IPS DF 19.7 (cell line): ENCODE measurements around the gene BICC1.

Source experiments
- DNase-seq: peaks from one replicate; pipeline ENCODE4 v3.0.0-alpha.2; 2013; ENCODE audit warnings: low read depth, low spot score

BICC1 gene

GRCh38 chr10:58557714-58558113 is 45.0 kb downstream of the BICC1 start:
- no peak for DNase-seq

DNA sequence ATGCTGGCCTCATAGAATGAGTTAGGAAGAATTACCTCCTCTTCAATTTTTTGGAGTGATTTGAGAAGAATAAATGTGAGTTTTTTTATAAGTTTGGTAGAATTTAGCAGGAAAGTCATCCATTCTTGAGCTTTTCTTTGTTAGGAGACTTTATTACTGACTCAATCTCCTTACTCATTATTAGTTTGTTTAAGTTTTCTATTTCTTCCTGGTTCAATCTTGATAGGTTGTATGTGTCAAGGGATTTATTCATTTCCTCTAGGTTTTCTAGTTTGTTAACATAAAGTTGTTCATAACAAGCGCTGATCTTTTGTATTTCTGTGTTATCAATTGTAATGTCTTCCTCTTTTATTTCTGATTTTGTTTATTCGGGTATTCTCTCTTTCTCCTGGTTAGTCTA is 47.4 kb downstream of the BICC1 start:
- no peak for DNase-seq

DNA sequence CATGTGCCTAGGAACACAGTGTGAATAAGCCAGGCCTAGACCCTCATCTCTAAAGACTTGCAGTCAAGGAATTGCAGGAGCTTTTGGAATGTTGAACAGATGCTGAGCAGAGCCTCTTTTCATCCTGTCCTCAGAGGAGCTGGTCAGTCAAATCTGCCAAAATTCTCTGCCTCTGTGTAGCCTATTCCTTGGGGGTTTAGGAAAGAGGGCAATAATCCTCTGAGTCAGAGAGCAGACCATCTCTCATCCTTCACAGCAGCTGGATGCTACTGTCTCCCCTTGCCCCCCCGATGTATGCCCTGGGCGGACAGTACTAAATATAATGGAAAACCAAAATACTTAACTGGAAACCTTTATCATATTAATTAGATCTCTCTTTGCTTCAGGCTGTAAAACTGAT is 52.6 kb downstream of the BICC1 start:
- DNase-seq = no peak

- no peak for DNase-seq
Measured at GRCh38 chr10:58567652-58568051, 55.0 kb downstream of the BICC1 start.

DNA sequence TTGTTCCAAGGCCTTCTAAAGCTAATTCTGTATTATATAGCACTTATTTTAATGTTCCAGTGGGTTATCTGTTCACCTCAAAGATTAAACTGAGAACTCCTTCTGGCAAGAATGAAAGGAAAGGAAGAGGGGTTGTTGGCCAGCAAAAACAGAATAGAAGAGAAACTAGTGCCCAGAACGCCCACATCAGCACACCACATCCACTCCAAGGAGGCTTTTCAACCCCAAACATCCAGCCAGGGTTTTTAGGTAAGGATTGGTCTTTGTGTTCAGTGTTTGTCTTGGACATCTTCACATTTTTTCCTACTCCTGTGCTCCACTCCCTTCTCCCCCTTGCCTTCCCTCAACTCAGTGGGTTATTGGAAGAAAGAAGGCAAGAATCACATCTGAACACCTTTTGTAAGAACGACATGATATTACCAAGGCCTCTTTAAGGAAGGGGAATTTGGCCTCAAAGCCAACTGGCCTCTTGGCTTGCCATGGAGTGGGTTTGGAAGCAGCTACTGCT is 55.8 kb downstream of the BICC1 start:
- no peak for DNase-seq

GRCh38 chr10:58570307-58570723 is 57.6 kb downstream of the BICC1 start:
- DNase-seq = no peak

GRCh38 chr10:58570979-58571378 is 58.3 kb downstream of the BICC1 start:
- DNase-seq = no peak

DNA sequence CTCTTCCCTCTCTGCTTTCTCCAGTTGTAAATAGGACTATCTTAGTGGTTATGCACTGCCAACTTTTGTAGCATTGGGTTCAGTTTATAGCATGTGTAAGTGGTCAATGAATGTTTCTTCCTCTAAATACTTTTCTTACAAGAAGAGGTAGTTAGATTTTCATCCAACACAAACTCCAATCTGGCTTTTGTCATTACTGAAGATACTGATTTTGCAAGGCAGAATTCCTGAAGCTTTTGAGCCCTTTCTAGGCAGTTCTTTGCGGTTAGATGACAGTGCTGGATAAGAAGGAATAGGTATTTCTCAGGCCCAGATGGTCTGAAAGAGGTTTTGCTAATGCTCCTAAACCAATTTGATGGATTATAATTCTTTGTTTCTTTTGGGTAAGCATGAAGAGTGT is 60.5 kb downstream of the BICC1 start:
- DNase-seq = no peak

GRCh38 chr10:58574058-58574457 is 61.4 kb downstream of the BICC1 start:
- DNase-seq = no peak

DNA sequence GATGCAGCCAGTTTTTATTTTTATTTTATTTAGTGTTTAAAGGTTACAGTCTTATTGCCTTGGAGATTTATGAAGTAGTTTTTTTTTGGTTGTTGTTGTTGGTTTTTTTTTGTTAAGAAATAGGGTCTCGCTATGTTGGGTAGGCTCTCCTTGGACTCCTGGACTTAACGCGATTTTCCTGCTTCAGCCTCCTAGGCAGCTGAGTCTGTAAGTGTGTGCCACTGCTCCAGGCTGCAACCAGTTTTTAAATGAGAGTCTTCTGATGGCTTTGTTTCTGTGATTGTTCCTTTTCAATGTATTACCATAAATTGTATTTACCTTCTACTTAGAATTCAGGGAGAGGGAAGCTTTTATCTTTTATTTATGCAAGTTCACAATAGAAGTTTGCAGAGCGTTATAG is 62.8 kb downstream of the BICC1 start:
- no peak for DNase-seq

- no peak for DNase-seq
Measured at GRCh38 chr10:58576751-58577436, 64.2 kb downstream of the BICC1 start.

- DNase-seq = no peak
Measured at GRCh38 chr10:58577437-58577777, 64.7 kb downstream of the BICC1 start.

DNA sequence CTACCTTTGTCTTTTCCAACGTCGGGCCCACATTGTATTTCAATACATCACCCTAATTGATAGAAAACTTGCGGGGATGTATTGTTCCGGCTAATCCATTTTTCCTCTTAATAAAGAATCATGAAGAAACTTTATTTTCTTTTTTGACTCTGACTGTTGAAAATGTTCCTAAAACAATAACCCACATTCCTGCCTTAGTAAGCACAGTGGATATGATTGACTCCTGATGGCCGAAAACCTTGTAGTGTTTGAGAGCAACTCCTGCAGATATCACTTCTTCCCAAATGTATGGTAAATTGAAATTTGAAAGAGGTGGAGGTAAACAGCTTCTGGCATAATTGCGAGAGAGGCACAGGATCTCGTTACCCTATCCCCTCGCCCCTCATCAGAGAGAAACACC is 65.7 kb downstream of the BICC1 start:
- no peak for DNase-seq

DNA sequence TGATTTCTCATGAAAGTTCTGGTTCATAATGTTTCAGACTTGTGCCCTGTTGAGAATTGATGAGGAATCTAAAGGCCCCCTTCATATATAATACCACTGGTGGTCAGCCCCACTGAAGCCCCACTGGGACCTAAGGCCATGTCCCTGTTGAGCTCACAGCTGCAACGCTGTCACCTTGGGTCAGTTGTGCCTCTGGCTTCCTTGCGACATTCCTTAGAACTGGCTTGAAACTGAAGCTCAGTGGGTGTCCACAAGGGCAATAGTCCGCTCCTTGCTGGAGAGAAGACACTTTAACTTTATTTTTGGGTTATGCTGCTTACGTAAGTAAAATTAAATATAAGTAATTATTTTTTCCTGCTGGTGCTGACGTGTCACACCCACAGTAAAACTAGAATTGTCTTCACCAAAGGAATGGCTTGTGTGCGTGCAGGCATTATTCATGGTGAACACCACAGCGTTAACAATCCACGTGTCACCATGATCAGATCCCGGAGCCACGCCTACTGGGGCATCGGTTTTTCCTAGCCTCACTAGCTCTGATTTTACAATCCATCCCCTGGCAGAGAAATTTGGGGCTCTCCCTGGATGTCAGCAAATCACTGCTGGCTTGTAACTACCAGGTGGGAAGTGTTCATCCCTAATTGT is 66.5 kb downstream of the BICC1 start:
- no peak for DNase-seq

GRCh38 chr10:58582045-58582444 is 69.4 kb downstream of the BICC1 start:
- no peak for DNase-seq

GRCh38 chr10:58585435-58585834 is 72.8 kb downstream of the BICC1 start:
- no peak for DNase-seq

GRCh38 chr10:58586282-58587245 is 73.9 kb downstream of the BICC1 start:
- DNase-seq = no peak

DNA sequence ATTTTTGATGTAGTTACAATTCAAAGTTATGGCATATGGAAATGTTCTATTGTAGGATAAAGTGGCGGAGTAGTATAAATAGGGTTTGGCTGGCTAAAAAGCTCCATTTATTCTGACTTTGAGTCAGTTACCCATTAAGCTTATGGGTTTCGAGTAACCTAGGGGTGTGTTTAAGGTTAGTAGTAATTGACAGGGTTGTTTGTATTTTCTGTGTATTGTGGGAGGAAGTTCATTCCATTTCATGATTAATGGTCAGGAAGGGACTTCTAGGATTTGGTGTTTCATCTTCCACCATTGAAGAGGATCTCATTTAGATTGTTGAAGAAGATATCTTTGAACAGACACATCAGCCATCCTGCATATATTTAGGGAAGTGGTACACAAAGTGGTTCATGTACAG is 75.0 kb downstream of the BICC1 start:
- no peak for DNase-seq

GRCh38 chr10:58588673-58589265 is 76.1 kb downstream of the BICC1 start:
- no peak for DNase-seq

DNA sequence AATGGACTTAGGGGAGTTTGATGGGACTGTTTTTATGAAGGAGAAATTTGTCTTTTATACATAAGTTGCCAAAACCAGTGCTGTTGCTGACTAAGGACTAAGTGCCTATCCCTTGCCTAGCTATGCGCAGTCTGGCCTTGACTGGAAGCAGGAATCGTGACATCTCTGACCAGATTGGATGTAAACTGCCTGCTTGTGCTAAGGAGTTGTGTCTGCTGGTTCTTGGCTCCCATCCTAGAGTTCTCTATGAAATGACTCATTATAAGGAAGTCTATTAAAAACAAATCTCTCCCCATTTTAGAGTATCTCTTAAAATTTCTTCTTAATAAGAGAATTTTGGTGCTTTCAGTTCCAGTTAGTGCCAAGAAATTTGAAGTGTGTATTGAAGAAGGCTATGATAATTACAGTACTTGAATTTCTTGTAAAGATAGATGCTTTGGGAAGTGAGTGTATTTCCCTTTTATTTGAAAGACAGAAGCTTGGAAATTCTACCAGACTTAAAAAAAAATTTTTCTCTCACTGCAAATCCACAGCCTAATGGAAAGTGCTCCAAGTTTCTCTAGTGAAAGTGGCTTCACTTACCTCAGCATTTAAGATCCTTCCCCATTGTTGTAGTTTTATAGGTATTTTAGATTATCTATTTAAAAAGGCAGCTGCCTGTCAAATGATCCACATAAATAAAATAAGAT is 77.6 kb downstream of the BICC1 start:
- DNase-seq = no peak

- no peak for DNase-seq
Measured at GRCh38 chr10:58590924-58591323, 78.3 kb downstream of the BICC1 start.
